Measurements from ENCODE around the gene ALDH3B1.

The ALDH3B1 gene

GRCh38 chr11:68019486-68019885, 9.4 kb downstream of the ALDH3B1 start:
- no peak for TF ChIP-seq CTCF (IDR thresholded peaks at IDR 0.05; ENCODE audit: low read depth, low read length)
- in situ Hi-C loops (cut with HindIII; ENCODE audit: low sequenced_read_pairs) = no loop called here
- DNase-seq (ENCODE audit: low read depth, low spot score) = no peak
- H3K4me3 ChIP-seq (ENCODE audit: low read depth, low read length) = no peak overlapping the region

- no peak for DNase-seq (ENCODE audit: low read depth, low spot score)
- no peak overlapping the region for H3K4me3 ChIP-seq (ENCODE audit: low read depth, low read length)
- in situ Hi-C loops (cut with HindIII; ENCODE audit: low sequenced_read_pairs) = no loop called here
These were observed 10.4 kb downstream of the ALDH3B1 start for GRCh38 chr11:68020575-68020974.

GRCh38 chr11:68021167-68021787, 11.2 kb downstream of the ALDH3B1 start:
- no peak overlapping the region for H3K4me3 ChIP-seq (ENCODE audit: low read depth, low read length)
- DNase-seq (ENCODE audit: low read depth, low spot score) = no peak
- in situ Hi-C loops (cut with HindIII; ENCODE audit: low sequenced_read_pairs) = no loop called here
- TF ChIP-seq CTCF (IDR thresholded peaks at IDR 0.05; ENCODE audit: low read depth, low read length) = peak; percentile 37

More at GRCh38 chr11:68020575-68020974, 10.4 kb downstream of the ALDH3B1 start:
- TF ChIP-seq CTCF (IDR thresholded peaks at IDR 0.05; ENCODE audit: low read depth, low read length) = peak; percentile 59

- TF ChIP-seq CTCF (IDR thresholded peaks at IDR 0.05; ENCODE audit: low read depth, low read length) = no peak
- H3K4me3 ChIP-seq (ENCODE audit: low read depth, low read length) = no peak overlapping the region
- in situ Hi-C loops (cut with HindIII; ENCODE audit: low sequenced_read_pairs) = no loop called here
These were observed 12.4 kb downstream of the ALDH3B1 start for GRCh38 chr11:68022531-68022930.

GRCh38 chr11:68024508-68024907, 14.4 kb downstream of the ALDH3B1 start:
- no peak overlapping the region for H3K4me3 ChIP-seq (ENCODE audit: low read depth, low read length)
- TF ChIP-seq CTCF (IDR thresholded peaks at IDR 0.05; ENCODE audit: low read depth, low read length) = no peak
- in situ Hi-C loops (cut with HindIII; ENCODE audit: low sequenced_read_pairs) = no loop called here
- DNase-seq (ENCODE audit: low read depth, low spot score) = no peak

More at GRCh38 chr11:68022531-68022930, 12.4 kb downstream of the ALDH3B1 start:
- DNase-seq (ENCODE audit: low read depth, low spot score) = no peak

- TF ChIP-seq CTCF (IDR thresholded peaks at IDR 0.05; ENCODE audit: low read depth, low read length) = no peak
- no peak overlapping the region for H3K4me3 ChIP-seq (ENCODE audit: low read depth, low read length)
- DNase-seq (ENCODE audit: low read depth, low spot score) = no peak
- in situ Hi-C loops (cut with HindIII; ENCODE audit: low sequenced_read_pairs) = no loop called here
These were observed 14.9 kb downstream of the ALDH3B1 start for GRCh38 chr11:68025047-68025446.
